SH-SY5Y (cell line): ENCODE results near the gene CEACAM7.

Source experiments
- GATA2 ChIP-seq: IDR thresholded peaks from 2 replicates; pipeline ENCODE4 v1.6.1; 2011; ENCODE audit warnings: mild to moderate bottlenecking, low read depth, low read length
- GATA3 ChIP-seq: IDR thresholded peaks from 2 replicates; pipeline ENCODE4 v1.6.1; 2011; ENCODE audit warnings: low read depth, mild to moderate bottlenecking, low read length, moderate library complexity

DNA sequence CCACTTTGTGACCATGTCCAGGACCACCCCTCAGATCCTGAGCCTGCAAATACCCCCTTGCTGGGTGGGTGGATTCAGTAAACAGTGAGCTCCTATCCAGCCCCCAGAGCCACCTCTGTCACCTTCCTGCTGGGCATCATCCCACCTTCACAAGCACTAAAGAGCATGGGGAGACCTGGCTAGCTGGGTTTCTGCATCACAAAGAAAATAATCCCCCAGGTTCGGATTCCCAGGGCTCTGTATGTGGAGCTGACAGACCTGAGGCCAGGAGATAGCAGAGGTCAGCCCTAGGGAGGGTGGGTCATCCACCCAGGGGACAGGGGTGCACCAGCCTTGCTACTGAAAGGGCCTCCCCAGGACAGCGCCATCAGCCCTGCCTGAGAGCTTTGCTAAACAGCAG is 7.7 kb upstream of the CEACAM7 start:
- TF ChIP-seq GATA2 (no peak), GATA3 (no peak)
